ENCODE results near the gene WNT1.

DNA sequence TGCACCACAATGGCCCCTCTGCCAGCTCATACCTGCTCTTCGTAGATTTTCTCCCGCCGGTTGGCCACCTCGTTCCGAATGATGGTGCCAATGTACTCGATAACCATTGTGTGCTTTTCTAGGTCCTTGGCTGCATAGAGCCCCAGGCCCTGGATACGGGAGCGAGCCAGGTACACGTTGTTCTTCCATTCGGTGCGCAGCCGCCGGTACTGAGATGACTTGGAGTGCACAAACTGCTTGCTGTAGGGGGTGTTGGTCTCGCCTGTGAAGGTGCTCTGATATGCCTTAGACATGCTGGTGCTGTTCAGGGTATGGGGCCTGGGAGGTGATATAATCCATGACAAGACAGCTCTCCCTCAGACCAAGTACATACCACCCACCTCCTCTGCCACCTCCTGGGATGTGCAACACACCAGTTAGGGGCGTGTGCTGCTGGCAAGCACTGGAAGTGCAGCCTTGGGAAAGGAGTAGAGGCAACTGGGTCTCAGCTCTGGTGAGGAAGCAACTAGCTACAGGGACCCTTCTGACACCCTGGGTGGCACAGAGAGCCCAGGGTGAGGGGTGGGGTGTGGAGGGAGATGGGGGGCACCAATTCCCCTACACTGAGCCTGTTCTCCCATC is 44.5 kb downstream of the WNT1 start:
- TF ChIP-seq, protein P1, sequence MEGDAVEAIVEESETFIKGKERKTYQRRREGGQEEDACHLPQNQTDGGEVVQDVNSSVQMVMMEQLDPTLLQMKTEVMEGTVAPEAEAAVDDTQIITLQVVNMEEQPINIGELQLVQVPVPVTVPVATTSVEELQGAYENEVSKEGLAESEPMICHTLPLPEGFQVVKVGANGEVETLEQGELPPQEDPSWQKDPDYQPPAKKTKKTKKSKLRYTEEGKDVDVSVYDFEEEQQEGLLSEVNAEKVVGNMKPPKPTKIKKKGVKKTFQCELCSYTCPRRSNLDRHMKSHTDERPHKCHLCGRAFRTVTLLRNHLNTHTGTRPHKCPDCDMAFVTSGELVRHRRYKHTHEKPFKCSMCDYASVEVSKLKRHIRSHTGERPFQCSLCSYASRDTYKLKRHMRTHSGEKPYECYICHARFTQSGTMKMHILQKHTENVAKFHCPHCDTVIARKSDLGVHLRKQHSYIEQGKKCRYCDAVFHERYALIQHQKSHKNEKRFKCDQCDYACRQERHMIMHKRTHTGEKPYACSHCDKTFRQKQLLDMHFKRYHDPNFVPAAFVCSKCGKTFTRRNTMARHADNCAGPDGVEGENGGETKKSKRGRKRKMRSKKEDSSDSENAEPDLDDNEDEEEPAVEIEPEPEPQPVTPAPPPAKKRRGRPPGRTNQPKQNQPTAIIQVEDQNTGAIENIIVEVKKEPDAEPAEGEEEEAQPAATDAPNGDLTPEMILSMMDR (conservative IDR thresholded peaks at IDR 0.05; ENCODE audit: low read depth, low read length) = no peak
- TF ChIP-seq CEBPB (IDR thresholded peaks at IDR 0.05; ENCODE audit: low read depth, low read length) (no peak), POLR2A (IDR thresholded peaks at IDR 0.05; ENCODE audit: low read depth, low read length) (no peak), MAFK (IDR thresholded peaks at IDR 0.05; ENCODE audit: low read depth, low read length) (no peak), RFX5 (IDR thresholded peaks at IDR 0.05; ENCODE audit: low read depth, low read length) (no peak), CHD1 (IDR thresholded peaks at IDR 0.05; ENCODE audit: low read depth, low read length) (no peak), MAZ (IDR thresholded peaks at IDR 0.05; ENCODE audit: borderline replicate concordance, low read depth, low read length) (no peak), RAD21 (IDR thresholded peaks at IDR 0.05; ENCODE audit: low read length) (no peak), SMC3 (IDR thresholded peaks at IDR 0.05; ENCODE audit: low read depth, low read length) (no peak), RCOR1 (IDR thresholded peaks at IDR 0.05; ENCODE audit: insufficient replicate concordance, low read length) (no peak)
- TF ChIP-seq, protein P2, sequence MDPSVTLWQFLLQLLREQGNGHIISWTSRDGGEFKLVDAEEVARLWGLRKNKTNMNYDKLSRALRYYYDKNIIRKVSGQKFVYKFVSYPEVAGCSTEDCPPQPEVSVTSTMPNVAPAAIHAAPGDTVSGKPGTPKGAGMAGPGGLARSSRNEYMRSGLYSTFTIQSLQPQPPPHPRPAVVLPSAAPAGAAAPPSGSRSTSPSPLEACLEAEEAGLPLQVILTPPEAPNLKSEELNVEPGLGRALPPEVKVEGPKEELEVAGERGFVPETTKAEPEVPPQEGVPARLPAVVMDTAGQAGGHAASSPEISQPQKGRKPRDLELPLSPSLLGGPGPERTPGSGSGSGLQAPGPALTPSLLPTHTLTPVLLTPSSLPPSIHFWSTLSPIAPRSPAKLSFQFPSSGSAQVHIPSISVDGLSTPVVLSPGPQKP (IDR thresholded peaks at IDR 0.05; ENCODE audit: borderline replicate concordance, low read depth, low read length) = no peak

All from IMR-90 (cell line).